ENCODE data around the gene ZNF546.

- no peak for TF ChIP-seq CTCF (conservative IDR thresholded peaks at IDR 0.05; ENCODE audit: low read length)
- TF ChIP-seq EZH2phosphoT487 (IDR thresholded peaks at IDR 0.05; ENCODE audit: borderline replicate concordance, low read depth, low read length): no peak
Observed at GRCh38 chr19:40057166-40057565, 60.3 kb downstream of the ZNF546 start.
